Measurements from ENCODE around the gene UVSSA.
"Not testable (repeated sequence)": the region's sequence is repeated elsewhere in the genome, so short reads cannot be mapped to it uniquely, and the experiment has no call there.

The UVSSA gene

DNA sequence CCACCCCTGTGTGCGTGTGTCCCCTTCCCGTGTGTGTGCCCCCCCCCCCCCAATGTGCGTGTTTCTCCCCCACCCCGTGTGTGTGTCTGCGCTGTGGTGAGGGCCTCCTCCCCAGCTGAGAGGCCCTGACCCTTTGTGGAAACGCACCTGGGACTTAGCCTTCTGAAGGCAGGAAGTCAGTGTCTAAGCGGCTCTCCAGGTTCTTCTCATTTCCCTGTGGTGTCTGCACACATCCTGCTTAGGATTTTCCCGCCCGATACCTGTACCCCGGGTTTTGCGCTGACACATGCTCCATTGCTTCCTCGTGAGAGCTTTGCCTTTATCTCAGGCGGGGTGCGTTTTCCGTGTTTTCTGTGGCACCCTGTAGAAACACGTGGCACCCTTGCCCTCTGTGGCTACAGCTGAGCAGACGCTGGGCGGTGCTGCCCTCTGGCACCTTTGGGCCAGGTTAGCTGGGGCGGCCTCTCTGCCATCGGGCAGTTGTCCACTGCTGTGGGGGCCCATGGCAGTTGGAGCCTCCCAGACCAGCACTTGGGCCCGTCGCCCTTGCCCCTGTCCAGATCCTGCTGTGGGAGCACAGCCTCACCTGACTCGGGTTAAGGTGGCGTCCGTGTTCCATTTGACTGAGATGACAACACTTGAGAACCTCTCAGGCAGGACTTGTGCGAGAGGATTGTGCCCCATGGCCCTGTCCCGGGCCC lies 31.0 kb upstream of the UVSSA start:
- in situ Hi-C loops (cut with MboI; ENCODE audit: low sequenced_read_pairs) = no loop called here

DNA sequence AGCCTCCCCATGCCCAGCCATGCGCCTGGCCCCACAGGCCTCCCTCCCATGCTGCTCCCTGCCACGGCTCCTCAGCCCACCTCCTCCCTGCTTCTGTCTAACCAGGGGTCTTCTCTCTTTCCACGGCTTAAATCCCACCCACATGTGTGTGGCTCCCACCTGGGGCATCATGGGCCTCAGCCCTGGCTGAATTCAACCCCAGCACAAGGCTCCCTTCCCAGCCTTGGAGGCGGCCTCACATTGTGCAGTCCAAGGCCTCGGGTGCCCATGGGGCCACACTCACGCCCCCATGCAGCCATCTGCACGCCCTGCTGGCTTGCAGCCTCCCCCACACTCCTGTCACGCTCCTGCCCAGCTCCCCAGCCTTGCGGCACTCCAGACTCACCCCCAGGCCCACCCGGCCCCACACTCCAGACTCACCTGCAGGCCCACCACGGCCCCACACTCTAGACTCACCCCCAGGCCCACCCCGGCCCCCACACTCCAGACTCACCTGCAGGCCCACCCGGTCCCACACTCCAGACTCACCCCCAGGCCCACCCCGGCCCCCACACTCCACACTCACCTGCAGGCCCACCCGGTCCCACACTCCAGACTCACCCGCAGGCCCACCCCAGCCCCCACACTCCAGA lies 30.4 kb upstream of the UVSSA start:
- in situ Hi-C loops (cut with MboI; ENCODE audit: low sequenced_read_pairs) = no loop called here

DNA sequence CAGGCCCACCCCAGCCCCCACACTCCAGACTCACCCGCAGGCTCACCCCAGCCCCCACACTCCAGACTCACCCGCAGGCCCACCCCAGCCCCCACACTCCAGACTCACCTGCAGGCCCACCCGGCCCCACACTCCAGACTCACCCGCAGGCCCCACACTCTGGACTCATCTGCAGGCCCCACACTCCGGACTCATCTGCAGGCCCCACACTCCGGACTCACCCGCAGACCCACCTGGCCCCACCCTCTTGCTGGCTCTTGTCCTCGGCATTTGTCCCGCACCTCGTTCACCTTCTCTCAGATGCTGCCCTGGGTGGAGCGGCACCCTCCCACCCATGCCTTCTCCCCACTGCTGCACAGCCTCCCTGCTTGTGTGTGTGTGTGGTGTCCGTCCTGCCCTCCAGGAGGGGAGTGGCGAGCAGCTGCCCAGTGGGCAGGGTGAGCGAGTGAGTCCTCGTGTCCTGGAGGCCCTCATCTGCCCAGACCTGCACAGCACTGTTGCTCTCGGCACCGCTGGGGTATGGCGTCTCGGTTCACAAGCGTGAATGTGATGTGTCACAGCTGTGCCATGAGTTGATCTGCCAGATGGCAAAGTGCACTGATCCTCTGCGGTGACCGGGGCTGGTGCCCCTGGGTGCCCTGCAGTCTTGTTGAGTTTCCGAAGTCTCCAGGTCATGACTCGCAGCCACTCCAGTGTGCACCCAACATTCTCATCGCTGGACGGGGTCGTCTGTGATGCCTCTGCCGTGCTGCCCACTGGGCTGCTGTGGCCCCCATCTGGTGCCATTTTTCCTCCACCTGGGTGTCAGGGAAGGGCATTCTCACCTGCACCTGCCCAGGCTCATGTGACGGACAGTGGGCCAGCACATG lies 29.6 kb upstream of the UVSSA start:
- in situ Hi-C loops (cut with MboI; ENCODE audit: low sequenced_read_pairs) = no loop called here

DNA sequence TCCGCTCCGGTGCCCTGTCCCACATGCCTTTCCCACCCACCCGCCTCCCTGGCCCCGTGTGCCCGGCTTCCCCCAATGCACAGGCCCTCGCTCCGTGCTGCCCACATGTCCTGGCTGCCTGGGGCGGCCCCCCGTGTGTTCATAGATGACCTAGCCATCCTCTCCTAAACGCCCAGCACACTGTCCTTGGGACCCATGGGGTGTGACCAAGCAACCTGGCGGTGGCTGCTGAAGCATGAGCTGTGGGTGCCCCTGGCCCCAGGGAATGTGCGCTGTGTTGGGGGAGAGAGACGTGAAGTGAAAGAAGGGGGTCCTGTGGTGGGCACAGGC lies 29.0 kb upstream of the UVSSA start:
- in situ Hi-C loops (cut with MboI; ENCODE audit: low sequenced_read_pairs) = no loop called here

DNA sequence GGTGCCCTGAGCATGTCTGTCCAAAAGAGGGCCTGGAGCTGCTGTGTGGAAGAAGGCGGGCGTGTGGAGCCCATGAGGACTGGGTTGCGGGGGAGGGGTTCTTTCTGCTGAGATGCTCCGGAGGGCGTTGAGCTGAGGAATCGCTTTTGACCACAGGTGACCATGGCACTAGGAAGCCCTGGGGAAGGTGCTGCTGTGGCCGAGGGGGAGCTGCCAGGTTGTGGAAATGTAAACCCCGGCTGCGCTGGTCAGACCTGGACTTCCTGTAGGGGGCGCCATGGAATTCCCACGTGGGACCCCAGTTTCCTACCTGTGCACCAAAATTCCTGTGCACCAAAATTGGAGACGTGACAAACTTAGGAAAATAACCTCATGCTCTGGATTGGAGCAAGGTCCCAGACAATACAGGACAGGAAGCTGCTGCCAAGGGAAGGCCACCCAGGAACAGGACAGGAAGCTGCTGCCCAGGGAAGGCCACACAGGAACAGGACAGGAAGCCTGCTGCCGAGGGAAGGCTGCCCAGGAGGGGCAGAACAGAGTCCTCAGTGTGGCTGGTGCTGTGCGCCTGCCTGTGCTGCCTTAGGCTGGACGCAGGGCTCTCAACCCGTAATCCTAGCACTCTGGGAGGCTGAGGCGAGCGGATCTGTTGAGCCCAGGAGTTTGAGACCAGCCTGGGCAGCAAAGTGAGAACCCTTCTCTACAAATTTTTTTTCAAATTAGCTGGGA lies 28.4 kb upstream of the UVSSA start:
- in situ Hi-C loops (cut with MboI; ENCODE audit: low sequenced_read_pairs) = no loop called here

DNA sequence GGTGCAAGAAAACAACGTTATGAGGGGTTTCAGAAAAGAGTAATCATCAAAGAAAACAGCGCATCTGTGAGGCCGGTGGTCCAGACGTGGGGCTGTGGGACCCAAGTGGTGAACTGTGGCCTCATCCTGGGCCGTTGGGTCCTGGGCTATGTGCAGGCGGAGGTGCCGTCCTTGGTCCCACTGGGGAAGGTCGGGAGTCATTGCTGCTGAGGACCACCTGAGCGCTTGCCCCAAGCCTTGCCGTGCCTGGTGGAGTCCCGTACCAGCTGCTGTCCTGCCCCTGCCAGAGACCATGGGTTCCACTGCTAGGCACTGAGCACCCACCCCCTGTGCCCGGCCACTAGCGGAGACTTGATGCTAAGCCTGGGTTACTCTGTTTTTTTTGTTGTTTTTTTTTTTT lies 25.5 kb upstream of the UVSSA start:
- in situ Hi-C loops (cut with MboI; ENCODE audit: low sequenced_read_pairs) = no loop called here

DNA sequence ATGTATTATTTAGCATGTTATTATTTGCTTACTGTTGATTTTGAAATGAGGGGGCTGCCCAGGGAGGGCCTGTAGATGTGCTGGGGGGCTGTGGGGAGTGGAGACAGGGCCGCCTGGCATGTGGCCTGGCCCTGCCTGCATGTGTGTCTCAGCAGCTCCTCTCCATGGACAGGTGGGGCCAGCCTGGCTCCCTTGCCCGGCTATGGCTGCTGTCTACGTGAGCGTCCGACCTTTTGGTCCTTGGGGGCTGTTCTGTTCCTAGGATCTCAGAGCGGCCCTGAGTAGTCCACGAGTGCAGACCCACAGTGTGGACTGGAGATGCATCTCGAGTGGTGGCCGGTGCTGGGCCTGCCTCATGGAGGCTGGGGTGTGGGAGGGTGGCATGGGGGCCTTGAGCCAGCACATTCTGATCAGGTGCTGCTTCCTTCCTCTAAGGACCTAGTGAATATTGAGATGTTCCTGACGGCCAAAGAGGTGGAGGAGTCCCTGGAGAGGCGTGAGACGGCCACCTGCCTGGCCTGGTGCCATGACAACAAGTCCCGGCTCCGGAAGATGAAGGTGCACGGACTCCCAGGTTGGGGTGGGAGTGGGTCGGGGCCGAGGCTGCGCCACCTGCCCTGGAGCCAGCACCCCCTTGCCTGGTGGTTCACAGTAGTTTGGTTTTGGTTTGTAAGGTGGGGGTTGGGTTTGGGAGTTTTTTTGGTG lies 24.9 kb upstream of the UVSSA start:
- in situ Hi-C loops (cut with MboI; ENCODE audit: low sequenced_read_pairs) = no loop called here

DNA sequence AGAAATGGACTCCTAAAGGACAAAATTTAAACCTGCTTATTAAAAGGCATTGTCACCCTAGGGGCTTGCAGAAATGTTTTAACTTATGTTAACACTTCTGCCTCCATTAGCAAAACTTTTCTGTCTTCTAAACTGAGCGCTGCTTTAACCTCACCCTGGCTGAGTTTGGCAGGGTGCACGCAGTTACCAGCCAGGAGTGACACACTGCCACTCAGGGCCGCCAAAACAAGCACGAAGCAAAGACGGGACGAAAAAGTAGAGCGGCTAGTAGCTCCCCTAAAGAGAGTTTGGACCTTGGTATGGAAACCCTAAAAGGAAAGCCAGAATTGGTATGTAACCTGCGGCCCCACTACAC lies 23.8 kb upstream of the UVSSA start:
- in situ Hi-C loops (cut with MboI; ENCODE audit: low sequenced_read_pairs) = no loop called here

DNA sequence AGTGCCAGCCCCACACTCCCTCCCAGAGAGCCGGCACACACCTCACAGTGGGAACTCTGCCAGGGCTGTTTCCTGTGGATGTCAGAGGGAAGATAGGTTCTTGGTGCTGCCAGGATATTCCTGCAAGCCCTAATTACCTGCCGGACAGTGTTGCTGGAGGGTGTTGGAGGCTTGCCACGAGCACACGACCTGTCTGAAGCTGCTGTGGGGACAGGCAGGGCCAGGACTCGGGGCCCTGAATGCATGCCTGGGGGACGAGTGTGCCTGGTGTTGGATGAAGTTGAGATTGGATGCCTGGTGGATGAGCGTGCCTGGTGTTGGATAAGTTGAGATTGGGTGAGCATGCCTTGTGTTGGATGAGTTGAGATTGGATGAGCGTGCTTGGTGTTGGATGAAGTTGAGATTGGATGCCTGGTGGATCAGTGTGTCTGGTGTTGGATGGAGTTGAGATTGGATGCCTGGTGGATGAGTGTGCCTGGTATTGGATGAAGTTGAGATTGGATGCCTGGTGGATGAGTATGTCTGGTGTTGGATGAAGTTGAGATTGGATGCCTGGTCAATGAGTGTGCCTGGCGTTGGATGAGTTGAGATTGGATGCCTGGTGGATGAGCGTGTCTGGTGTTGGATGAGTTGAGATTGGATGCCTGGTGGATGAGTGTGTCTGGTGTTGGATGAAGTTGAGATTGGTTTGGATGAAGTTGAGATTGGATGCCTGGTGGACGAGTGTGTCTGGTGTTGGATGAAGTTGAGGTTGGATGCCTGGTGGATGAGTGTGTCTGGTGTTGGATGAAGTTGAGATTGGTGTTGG lies 23.2 kb upstream of the UVSSA start:
- in situ Hi-C loops (cut with MboI; ENCODE audit: low sequenced_read_pairs) = no loop called here

DNA sequence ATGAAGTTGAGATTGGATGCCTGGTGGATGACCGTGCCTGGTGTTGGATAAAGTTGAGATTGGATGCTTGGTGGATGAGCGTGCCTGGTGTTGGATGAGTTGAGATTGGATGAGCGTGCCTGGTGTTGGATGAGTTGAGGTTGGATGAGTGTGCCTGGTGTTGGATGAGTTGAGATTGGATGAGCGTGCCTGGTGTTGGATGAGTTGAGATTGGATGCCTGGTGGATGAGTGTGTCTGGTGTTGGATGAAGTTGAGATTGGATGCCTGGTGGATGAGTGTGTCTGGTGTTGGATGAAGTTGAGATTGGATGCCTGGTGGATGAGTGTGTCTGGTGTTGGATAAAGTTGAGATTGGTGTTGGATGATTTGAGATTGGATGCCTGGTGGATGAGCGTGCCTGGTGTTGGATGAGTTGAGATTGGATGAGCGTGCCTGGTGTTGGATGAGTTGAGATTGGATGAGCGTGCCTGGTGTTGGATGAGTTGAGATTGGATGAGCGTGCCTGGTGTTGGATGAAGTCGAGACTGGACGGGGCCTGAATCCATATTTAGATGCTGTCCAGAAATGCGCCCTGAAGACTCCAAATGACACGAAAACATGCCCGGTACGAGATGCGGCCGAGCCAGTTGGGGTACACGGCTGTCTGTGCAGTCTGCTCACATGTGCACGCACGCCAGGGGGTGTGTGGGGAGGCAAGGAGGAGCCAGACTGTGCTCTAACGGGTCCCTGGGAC lies 22.4 kb upstream of the UVSSA start:
- in situ Hi-C loops (cut with MboI; ENCODE audit: low sequenced_read_pairs) = not testable (repeated sequence)

DNA sequence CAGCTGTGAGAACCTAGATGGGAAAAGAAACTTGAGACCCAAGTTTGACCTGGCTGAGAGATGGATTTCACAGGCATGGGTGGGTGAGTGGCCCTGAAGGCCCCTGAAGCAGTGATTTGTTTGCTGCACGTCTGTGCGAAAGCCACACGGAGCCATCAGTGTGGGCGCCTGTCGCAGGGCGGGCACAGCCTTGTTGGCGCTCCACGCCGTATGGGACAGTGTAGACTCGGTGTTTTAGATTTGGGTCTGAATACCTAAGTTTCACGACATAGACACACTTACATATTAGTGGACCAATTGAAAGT lies 21.9 kb upstream of the UVSSA start:
- in situ Hi-C loops (cut with MboI; ENCODE audit: low sequenced_read_pairs) = no loop called here

DNA sequence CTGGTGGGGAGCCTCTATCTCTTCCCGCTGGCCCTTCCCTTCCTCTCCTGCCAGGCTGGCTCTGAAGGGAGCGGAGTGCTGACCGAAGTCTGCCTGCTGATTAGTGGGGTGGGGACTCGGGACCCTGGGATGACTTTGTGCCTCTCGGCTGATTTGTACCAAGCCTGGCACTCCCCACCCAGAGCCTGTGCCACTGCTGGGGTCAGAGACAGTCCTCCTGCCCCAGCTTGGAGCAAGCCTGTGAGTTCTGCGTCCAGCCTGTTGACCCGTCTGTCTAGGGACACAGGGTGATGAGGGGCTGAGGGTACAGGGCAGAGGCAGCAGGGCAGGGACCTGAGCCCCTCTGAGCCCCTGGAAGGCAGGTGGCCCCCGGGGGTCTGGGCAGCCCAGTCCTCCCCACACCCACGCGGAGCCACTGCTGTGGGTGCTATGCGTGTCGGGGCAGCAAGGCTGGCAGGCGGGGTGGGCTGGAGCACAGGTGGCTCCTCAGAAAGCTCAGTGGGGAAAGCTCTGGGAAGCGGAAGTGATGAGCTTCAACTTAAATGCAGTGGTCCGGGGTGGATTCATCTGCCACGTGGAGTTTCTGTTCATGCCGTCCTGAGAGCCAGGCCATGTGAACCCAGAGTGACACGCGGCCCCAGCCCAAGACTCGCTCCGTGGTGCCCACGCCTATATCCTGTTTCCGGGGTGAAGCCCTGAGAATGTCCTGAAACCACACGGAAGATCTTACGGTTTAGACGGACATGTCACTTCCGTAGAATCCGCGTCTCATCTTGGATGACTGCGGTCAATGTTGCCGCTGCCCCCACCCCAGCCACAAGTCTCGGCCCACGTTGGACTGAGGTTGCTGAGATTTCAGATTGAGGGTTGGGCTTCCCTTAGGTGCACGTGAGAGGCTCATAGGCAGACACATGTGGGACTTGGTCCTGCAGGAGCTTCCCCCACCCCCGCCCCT lies 21.1 kb upstream of the UVSSA start:
- in situ Hi-C loops (cut with MboI; ENCODE audit: low sequenced_read_pairs) = no loop called here

DNA sequence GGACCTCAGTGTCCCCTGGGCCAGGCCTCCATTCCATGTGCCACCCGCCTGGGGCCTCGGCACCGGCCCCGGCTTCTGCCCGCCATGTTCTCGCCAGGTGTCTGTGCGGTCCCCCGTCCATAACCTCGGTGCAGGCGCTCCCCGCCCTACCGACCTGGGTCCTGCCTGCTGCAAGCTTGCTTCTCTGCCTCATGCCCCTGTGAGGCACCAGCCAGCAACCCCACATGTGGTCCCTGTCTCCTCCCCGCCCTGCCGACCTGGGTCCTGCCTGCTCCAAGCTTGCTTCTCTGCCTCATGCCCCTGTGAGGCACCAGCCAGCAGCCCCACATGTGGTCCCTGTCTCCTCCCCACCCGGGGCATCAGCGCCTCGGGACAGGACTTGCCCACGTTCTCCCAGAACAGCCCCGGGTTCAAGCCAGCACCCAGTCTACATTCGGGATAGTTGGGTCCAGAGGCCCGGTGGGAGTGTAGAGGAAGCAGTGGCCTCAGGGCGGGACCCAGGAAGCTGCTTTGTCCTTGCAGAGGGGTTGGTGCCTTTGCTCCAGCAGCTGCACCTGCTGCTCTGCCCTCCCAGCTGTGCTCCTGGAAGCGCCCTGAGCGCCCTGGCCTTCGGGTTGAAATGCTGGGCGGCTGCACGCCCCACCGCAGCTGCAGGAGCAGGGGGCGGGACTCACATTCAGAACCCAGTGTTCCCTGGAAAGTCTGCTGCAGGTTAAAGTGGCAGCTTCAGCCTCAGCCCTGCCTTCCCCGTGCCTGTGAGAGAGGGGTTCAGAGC lies 20.1 kb upstream of the UVSSA start:
- in situ Hi-C loops (cut with MboI; ENCODE audit: low sequenced_read_pairs) = no loop called here

DNA sequence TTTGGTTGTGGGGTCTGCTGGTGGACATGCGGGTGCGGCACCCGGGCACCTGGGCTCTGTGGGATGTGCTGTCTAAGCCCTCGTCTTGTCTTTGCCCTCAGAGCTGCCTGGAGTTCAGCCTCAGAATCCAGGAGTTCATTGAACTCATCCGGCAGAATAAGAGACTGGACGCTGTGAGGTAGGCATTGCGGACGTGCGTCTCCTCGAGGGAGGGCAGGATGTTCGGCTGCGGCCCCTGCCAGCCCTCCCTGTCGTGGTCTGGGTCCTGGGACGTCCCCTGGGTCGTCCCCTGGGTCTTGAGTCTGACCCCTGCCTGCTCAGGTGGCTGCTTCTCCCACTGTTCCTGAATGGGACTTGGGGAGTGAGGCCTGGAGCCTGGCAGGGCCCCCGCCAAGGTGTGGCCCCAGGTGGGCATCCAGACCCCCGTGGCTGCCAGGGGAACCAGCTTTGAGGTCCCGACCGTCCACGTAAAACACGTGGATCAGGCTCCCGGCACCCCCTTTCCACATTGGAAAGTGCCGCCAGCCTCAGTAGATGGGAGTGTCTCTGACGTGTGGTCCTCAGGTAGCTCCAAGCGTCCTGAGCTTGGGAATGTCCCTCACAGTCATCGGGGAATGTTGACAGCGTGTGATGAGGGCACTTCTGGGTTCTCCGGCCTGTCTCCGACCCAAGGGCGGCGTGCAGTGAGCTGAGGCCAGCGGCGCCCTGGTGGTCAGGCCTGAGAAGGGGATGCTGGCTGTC lies 19.3 kb upstream of the UVSSA start:
- in situ Hi-C loops (cut with MboI; ENCODE audit: low sequenced_read_pairs) = no loop called here

DNA sequence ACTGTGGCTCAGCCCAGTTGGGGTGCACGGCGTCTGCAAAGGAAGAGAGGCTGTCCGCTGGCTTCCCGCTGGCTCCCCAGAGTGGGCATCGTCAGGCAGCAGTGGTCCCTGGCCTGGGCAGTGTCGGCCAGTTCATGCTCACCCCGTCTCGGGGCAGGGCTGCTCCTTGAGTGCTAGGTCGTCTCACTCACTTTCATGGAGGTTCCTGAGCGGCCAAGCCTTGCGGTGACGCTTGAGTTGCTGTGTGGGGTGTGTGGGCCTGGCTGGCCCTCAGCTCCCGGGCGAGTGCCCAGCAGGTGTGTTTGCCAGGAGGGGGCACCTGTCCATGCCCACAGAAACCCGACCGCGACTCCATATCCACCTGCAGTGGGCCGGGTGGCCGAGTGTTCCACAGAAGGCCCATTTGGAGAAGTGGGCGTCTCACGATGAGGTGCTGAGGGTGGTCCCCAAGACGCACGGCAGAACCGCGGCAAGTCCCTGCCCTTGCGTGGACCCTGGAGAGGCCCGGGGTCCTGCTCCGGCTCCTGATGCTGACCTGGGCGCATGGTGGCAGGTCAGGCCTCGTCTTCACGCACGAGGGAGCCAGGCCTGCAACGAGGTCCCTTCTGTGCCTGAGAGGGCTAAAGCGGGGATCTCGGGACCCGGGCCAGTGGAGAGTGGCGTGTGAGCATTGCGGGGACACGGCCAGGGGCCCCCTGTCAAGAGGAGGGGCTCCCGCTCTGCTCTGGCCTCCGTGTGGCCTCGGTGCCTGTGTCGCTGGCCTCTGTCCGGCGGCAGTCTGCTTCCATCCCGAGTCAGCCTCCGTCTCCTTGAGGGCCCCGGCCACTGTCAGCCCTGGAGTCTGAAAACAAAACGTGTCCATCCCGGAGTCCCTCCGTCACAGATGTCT lies 18.5 kb upstream of the UVSSA start:
- in situ Hi-C loops (cut with MboI; ENCODE audit: low sequenced_read_pairs) = no loop called here

Measured in HL-60/S4 (cell line).